ENCODE measurements around the gene ARID3C. TPM values are rescaled to one million over a fixed set of nuclear protein-coding genes. Genes with fewer than 3 reads are reported as not detected.

ARID3C gene
- total and polyA plus RNA-seq, 2 donors (not counting 3 experiments of a cell fraction or from before 2014, with no cell fraction given), result not detected

GRCh38 chr9:34572092-34572491, 56.8 kb downstream of the ARID3C start:
- Histone ChIP-seq H3K4me3 (replicated peaks in 1 of 3; ENCODE audit: insufficient read depth in 1 of 3, low read depth in 1 of 3, low read length in 3 of 3) (no peak overlapping the region), H3K9me1 (replicated peaks; ENCODE audit: control insufficient read depth, extremely low read depth, insufficient read depth, low read length) (no peaks in the 10 kb centered on the region), H3K36me3 (ENCODE audit: control insufficient read depth in 2 of 2, extremely low read depth in 1 of 2, insufficient read depth in 2 of 2, low read length in 2 of 2) (no peaks in the 10 kb centered on the region), H3K27me3 (ENCODE audit: control insufficient read depth in 2 of 2, insufficient read depth in 2 of 2, low read length in 2 of 2) (peaks cover 18% of the 10 kb centered on the region in 2 experiments), H3K4me2 (ENCODE audit: insufficient read depth, low read length) (no peak overlapping the region), H3K4me1 (ENCODE audit: control insufficient read depth, extremely low read depth, insufficient read depth, low read length) (no peaks in the 10 kb centered on the region), H3K79me2 (ENCODE audit: control insufficient read depth, insufficient read depth, low read length) (no peaks in the 10 kb centered on the region), H3K9me3 (replicated peaks; ENCODE audit: control insufficient read depth, insufficient read depth, low read length) (no peaks in the 10 kb centered on the region), H3K9ac (replicated peaks; ENCODE audit: extremely low read depth, insufficient read depth, low read length) (no peak overlapping the region), H2AFZ (ENCODE audit: low read depth, low read length) (no peak overlapping the region), H4K20me1 (replicated peaks; ENCODE audit: control insufficient read depth, extremely low read depth, insufficient read depth, low read length) (no peaks in the 10 kb centered on the region), H3K27ac (ENCODE audit: insufficient read depth, low read depth, low read length) (no peak overlapping the region)
- no TSS peak for BruUV-seq (replicated peaks)
- FAIRE-seq (no peak), DNase-seq (ENCODE audit: low read depth, low spot score) (no peak)
- ChIA-PET CTCF (interaction anchor here (1.0 to 2.6 kb wide), 3 partner anchors 19 to 32 kb away, joined by 3 to 17 read pairs (median 3); no protein-coding TSS in a partner anchor), POLR2A (no interaction called here)
- dilution Hi-C loops (cut with MboI; ENCODE audit: extremely low pct_ligation_motif_present, low sequenced_read_pairs) (no loop called here), intact Hi-C loops (cut with micrococcal nuclease) (no loop called here)
- TF ChIP-seq MYC (IDR thresholded peaks at IDR 0.05; ENCODE audit: low read depth, low read length) (no peak), GATA2 (IDR thresholded peaks at IDR 0.05; ENCODE audit: insufficient read depth, insufficient read length, low read depth, low read length) (no peak), POLR2A (IDR thresholded peaks at IDR 0.05; ENCODE audit: low read depth, low read length) (no peak), MAX (IDR thresholded peaks at IDR 0.05; ENCODE audit: insufficient read depth, insufficient read length) (no peak), FOS (IDR thresholded peaks at IDR 0.05; ENCODE audit: borderline replicate concordance, insufficient read depth, low read length) (no peak), EZH2 (IDR thresholded peaks at IDR 0.05; ENCODE audit: borderline replicate concordance, low read depth, low read length, severe bottlenecking) (no peak)

- H3K79me2 ChIP-seq (ENCODE audit: control insufficient read depth, insufficient read depth, low read length), result no peaks in the 10 kb centered on the region
- CTCF ChIA-PET, result interaction anchor here (1.0 to 2.6 kb wide), 5 partner anchors 10 to 168 kb away, joined by 3 to 17 read pairs (median 3); no protein-coding TSS in a partner anchor
Observed at GRCh38 chr9:34571481-34571810, 57.4 kb downstream of the ARID3C start.

More at GRCh38 chr9:34571481-34571810, 57.4 kb downstream of the ARID3C start:
- H3K9me3 ChIP-seq (replicated peaks; ENCODE audit: control insufficient read depth, insufficient read depth, low read length), result no peaks in the 10 kb centered on the region
- intact Hi-C loops (cut with micrococcal nuclease), result no loop called here
- no peak overlapping the region for H3K27ac ChIP-seq (ENCODE audit: insufficient read depth, low read depth, low read length)
- H3K9me1 ChIP-seq (replicated peaks; ENCODE audit: control insufficient read depth, extremely low read depth, insufficient read depth, low read length), result no peaks in the 10 kb centered on the region
- TF ChIP-seq JUN (IDR thresholded peaks at IDR 0.05; ENCODE audit: borderline replicate concordance, insufficient read depth, insufficient read length, low read depth) (no peak), POLR2AphosphoS5 (IDR thresholded peaks at IDR 0.05; ENCODE audit: insufficient read depth, low read depth, low read length) (no peak), MYC (IDR thresholded peaks at IDR 0.05; ENCODE audit: low read depth, low read length) (no peak), FOS (IDR thresholded peaks at IDR 0.05; ENCODE audit: borderline replicate concordance, insufficient read depth, low read length) (no peak), MAX (IDR thresholded peaks at IDR 0.05; ENCODE audit: insufficient read depth, insufficient read length) (no peak), EZH2 (IDR thresholded peaks at IDR 0.05; ENCODE audit: borderline replicate concordance, low read depth, low read length, severe bottlenecking) (no peak), POLR2A (IDR thresholded peaks at IDR 0.05; ENCODE audit: low read depth, low read length) (no peak), GATA2 (IDR thresholded peaks at IDR 0.05; ENCODE audit: insufficient read depth, insufficient read length, low read depth, low read length) (no peak)
- TF ChIP-seq, protein P1, sequence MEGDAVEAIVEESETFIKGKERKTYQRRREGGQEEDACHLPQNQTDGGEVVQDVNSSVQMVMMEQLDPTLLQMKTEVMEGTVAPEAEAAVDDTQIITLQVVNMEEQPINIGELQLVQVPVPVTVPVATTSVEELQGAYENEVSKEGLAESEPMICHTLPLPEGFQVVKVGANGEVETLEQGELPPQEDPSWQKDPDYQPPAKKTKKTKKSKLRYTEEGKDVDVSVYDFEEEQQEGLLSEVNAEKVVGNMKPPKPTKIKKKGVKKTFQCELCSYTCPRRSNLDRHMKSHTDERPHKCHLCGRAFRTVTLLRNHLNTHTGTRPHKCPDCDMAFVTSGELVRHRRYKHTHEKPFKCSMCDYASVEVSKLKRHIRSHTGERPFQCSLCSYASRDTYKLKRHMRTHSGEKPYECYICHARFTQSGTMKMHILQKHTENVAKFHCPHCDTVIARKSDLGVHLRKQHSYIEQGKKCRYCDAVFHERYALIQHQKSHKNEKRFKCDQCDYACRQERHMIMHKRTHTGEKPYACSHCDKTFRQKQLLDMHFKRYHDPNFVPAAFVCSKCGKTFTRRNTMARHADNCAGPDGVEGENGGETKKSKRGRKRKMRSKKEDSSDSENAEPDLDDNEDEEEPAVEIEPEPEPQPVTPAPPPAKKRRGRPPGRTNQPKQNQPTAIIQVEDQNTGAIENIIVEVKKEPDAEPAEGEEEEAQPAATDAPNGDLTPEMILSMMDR (IDR thresholded peaks at IDR 0.05; ENCODE audit: extremely low read depth in 1 of 2, insufficient read depth in 1 of 2, low read depth in 1 of 2, low read length in 2 of 2), result no peak
- H3K4me2 ChIP-seq (ENCODE audit: insufficient read depth, low read length), result no peak overlapping the region
- no peaks in the 10 kb centered on the region for H4K20me1 ChIP-seq (replicated peaks; ENCODE audit: control insufficient read depth, extremely low read depth, insufficient read depth, low read length)
- H3K4me3 ChIP-seq (replicated peaks in 1 of 3; ENCODE audit: insufficient read depth in 1 of 3, low read depth in 1 of 3, low read length in 3 of 3), result no peak overlapping the region
- no peak overlapping the region for H2AFZ ChIP-seq (ENCODE audit: low read depth, low read length)
- no peak overlapping the region for H3K9ac ChIP-seq (replicated peaks; ENCODE audit: extremely low read depth, insufficient read depth, low read length)
- BruUV-seq (replicated peaks), result no TSS peak
- H3K36me3 ChIP-seq (ENCODE audit: control insufficient read depth in 2 of 2, extremely low read depth in 1 of 2, insufficient read depth in 2 of 2, low read length in 2 of 2), result no peaks in the 10 kb centered on the region
- FAIRE-seq (no peak), DNase-seq (ENCODE audit: low read depth, low spot score) (no peak)
- POLR2A ChIA-PET, result no interaction called here
- no peaks in the 10 kb centered on the region for H3K4me1 ChIP-seq (ENCODE audit: control insufficient read depth, extremely low read depth, insufficient read depth, low read length)
- dilution Hi-C loops (cut with MboI; ENCODE audit: extremely low pct_ligation_motif_present, low sequenced_read_pairs), result no loop called here
- H3K27me3 ChIP-seq (ENCODE audit: control insufficient read depth in 2 of 2, insufficient read depth in 2 of 2, low read length in 2 of 2), result peaks cover 12 to 15% of the 10 kb centered on the region in 2 experiments

Data from endothelial cell of umbilical vein (primary cell).